HG03442 (cell line): ENCODE results near the gene SLC3A2.
"Not testable (repeated sequence)": the region's sequence is repeated elsewhere in the genome, so short reads cannot be mapped to it uniquely, and the experiment has no call there.

ENCODE experiments used
- ATAC-seq: cut with Tn5 transposase; IDR thresholded peaks from one replicate; pipeline ENCODE4 v1.9.1; 2021; ENCODE audit warnings: mild to moderate bottlenecking, moderate library complexity; ENCODE audit not compliant: unreplicated experiment

SLC3A2 gene

GRCh38 chr11:62926680-62927455, 46.2 kb downstream of the SLC3A2 start:
- ATAC-seq: no peak

- no peak for ATAC-seq
These were observed 47.3 kb downstream of the SLC3A2 start for GRCh38 chr11:62928011-62928410.

- no peak for ATAC-seq
These were observed 49.5 kb downstream of the SLC3A2 start for GRCh38 chr11:62930157-62930556.

- no peak for ATAC-seq
These were observed 50.0 kb downstream of the SLC3A2 start for GRCh38 chr11:62930666-62931065.

GRCh38 chr11:62931499-62932278, 51.0 kb downstream of the SLC3A2 start:
- no peak for ATAC-seq

GRCh38 chr11:62933285-62933684, 52.6 kb downstream of the SLC3A2 start:
- ATAC-seq: no peak

- no peak for ATAC-seq
These were observed 53.2 kb downstream of the SLC3A2 start for GRCh38 chr11:62933750-62934495.

GRCh38 chr11:62934496-62934785, 53.7 kb downstream of the SLC3A2 start:
- no peak for ATAC-seq

- not testable (repeated sequence) for ATAC-seq
These were observed 56.8 kb downstream of the SLC3A2 start for GRCh38 chr11:62937528-62937927.
